H1 (cell line): ENCODE data around the gene SMAP1. TPM values are rescaled to one million over a fixed set of nuclear protein-coding genes. Genes with fewer than 3 reads are reported as not detected.

Experiments
- ATF2 ChIP-seq: IDR thresholded peaks from 2 replicates; pipeline ENCODE4 v1.6.1; 2012; ENCODE audit warnings: low read length, inconsistent platforms
- CHD2 ChIP-seq: IDR thresholded peaks from 2 replicates; pipeline ENCODE4 v1.6.1; 2012; ENCODE audit warnings: low read length, improper control_type of control experiment
- GTF2F1 ChIP-seq: IDR thresholded peaks from 2 replicates; pipeline ENCODE4 v1.6.1; 2012; ENCODE audit warnings: low read depth, low read length, improper control_type of control experiment, borderline replicate concordance
- RBBP5 ChIP-seq: IDR thresholded peaks from 2 replicates; pipeline ENCODE4 v1.7.1; 2012; ENCODE audit warnings: low read depth, mild to moderate bottlenecking, inconsistent platforms, low read length, moderate library complexity, borderline replicate concordance
- polyA plus RNA-seq, 7 experiments: library from polyadenylated mRNA; depleted of rRNA in 3 of 7; stranded (reverse) in 5 of 7; unstranded in 2 of 7; fragments of >200 nt in 5 of 7; fragments of 200-250 nt in 2 of 7; gene quantifications; 1 replicate in 5 of 7; 2 replicates in 1 of 7; 4 replicates in 1 of 7; pipeline versions ENCODE4 v1.2.1 to v1.2.3, GENCODE V29; 2011 to 2013; ENCODE audit warnings: missing spikeins in 2 of 7, mixed read lengths in 2 of 7
- total RNA-seq: library from RNA; stranded (reverse); fragmentation: NEBNext Ultra II Directional; extraction: Animal tissue kit (Norgen Biotek cat#: 25700); gene quantifications from 2 replicates; pipeline ENCODE4 v1.2.1, GENCODE V29; 2021

Gene SMAP1
- total and polyA plus RNA-seq, 2 of the 8 experiments (the other 6 are each of a cell fraction or from before 2014, with no cell fraction given), result 18.8 to 32.4 TPM

GRCh38 chr6:70708448-70708847, 40.8 kb downstream of the SMAP1 start (continued):
- no peak for TF ChIP-seq GTF2F1
- TF ChIP-seq CHD2, result no peak
- TF ChIP-seq RBBP5, result no peak
- no peak for TF ChIP-seq ATF2
